Mesenchymal stem cell (in vitro differentiated cells and primary cell): ENCODE results near the gene LRRC52.

Experiments used
- DNase-seq: peaks from one replicate; pipeline ENCODE4 v3.0.0-alpha.2; 2013
- H2AFZ ChIP-seq: one replicate; pipeline ENCODE4 v1.6.1; 2013; ENCODE audit warnings: low read depth, mild to moderate bottlenecking, control low read depth, inconsistent platforms, low read length, moderate library complexity
- H2AK5ac ChIP-seq: 2 replicates; pipeline ENCODE4 v1.6.1; 2013; ENCODE audit warnings: low read length, moderate library complexity, mild to moderate bottlenecking, inconsistent platforms; ENCODE audit not compliant: severe bottlenecking
- H2BK120ac ChIP-seq: one replicate; pipeline ENCODE4 v1.6.1; 2013; ENCODE audit warnings: low read depth, mild to moderate bottlenecking, inconsistent platforms, low read length, moderate library complexity
- H2BK12ac ChIP-seq, 2 experiments: one replicate each; pipeline ENCODE4 v1.6.1; 2013; ENCODE audit warnings: inconsistent platforms in 2 of 2, low read length in 2 of 2, mild to moderate bottlenecking in 2 of 2, moderate library complexity in 2 of 2, control low read depth in 1 of 2
- H2BK15ac ChIP-seq: one replicate; pipeline ENCODE4 v1.6.1; 2013; ENCODE audit warnings: mild to moderate bottlenecking, low read depth, inconsistent platforms; ENCODE audit not compliant: poor library complexity, severe bottlenecking
- H2BK5ac ChIP-seq: 2 replicates; pipeline ENCODE4 v1.6.1; 2013; ENCODE audit warnings: low read depth, mild to moderate bottlenecking, low read length, control low read depth, inconsistent platforms; ENCODE audit not compliant: poor library complexity, severe bottlenecking
- H3K14ac ChIP-seq, 2 experiments: one replicate each; pipeline ENCODE4 v1.6.1; 2013; ENCODE audit warnings: inconsistent platforms in 2 of 2, low read length in 2 of 2, control low read depth in 1 of 2, mild to moderate bottlenecking in 1 of 2, moderate library complexity in 1 of 2
- H3K18ac ChIP-seq, 2 experiments: one replicate each; pipeline ENCODE4 v1.6.1; 2013; ENCODE audit warnings: inconsistent platforms in 2 of 2, low read length in 2 of 2, control low read depth in 1 of 2, low read depth in 1 of 2, mild to moderate bottlenecking in 1 of 2
- H3K23ac ChIP-seq, 2 experiments: one replicate each; pipeline ENCODE4 v1.6.1; 2013; ENCODE audit warnings: inconsistent platforms in 2 of 2, low read length in 2 of 2, mild to moderate bottlenecking in 2 of 2, moderate library complexity in 2 of 2, control low read depth in 1 of 2
- H3K27ac ChIP-seq: 2 replicates; pipeline ENCODE4 v1.5.1; 2013; ENCODE audit warnings: mild to moderate bottlenecking, moderate library complexity, low read length, control low read depth, inconsistent platforms; ENCODE audit not compliant: poor library complexity, severe bottlenecking
- H3K27me3 ChIP-seq, 2 experiments: 2 replicates each; pipeline versions ENCODE4 v1.6.1 to v1.7.0; 2013; ENCODE audit warnings: low read length in 2 of 2, mild to moderate bottlenecking in 2 of 2, moderate library complexity in 2 of 2, control low read depth in 1 of 2, inconsistent platforms in 1 of 2; ENCODE audit not compliant: control insufficient read depth in 1 of 2, insufficient read depth in 1 of 2
- H3K36me3 ChIP-seq, 2 experiments: 2 replicates each; pipeline versions ENCODE4 v1.6.1 to v1.7.0; 2013; ENCODE audit warnings: low read length in 2 of 2, control low read depth in 1 of 2, inconsistent platforms in 1 of 2, low read depth in 1 of 2, mild to moderate bottlenecking in 1 of 2; ENCODE audit not compliant: insufficient read depth in 2 of 2, control insufficient read depth in 1 of 2
- H3K4ac ChIP-seq, 2 experiments: one replicate each; pipeline ENCODE4 v1.6.1; 2013; ENCODE audit warnings: inconsistent platforms in 2 of 2, low read length in 2 of 2, mild to moderate bottlenecking in 2 of 2, moderate library complexity in 2 of 2, control low read depth in 1 of 2, low read depth in 1 of 2
- H3K4me1 ChIP-seq: 2 replicates; pipeline ENCODE4 v1.6.1; 2013; ENCODE audit warnings: low read depth, low read length, control low read depth; ENCODE audit not compliant: control insufficient read depth, insufficient read depth
- H3K4me2 ChIP-seq: 2 replicates; pipeline ENCODE4 v1.6.1; 2013; ENCODE audit warnings: low read length, mild to moderate bottlenecking, inconsistent platforms; ENCODE audit not compliant: poor library complexity, severe bottlenecking
- H3K4me3 ChIP-seq, 2 experiments: 2 replicates each; pipeline versions ENCODE4 v1.5.1 to v1.7.0; 2013; ENCODE audit warnings: low read length in 2 of 2, mild to moderate bottlenecking in 2 of 2, control low read depth in 1 of 2, low read depth in 1 of 2; ENCODE audit not compliant: insufficient read depth in 1 of 2
- H3K79me1 ChIP-seq: replicated peaks from 2 replicates; pipeline ENCODE4 v1.6.1; 2013; ENCODE audit warnings: mild to moderate bottlenecking, control low read depth, low read length, inconsistent platforms; ENCODE audit not compliant: poor library complexity, severe bottlenecking
- H3K9ac ChIP-seq: 2 replicates; pipeline ENCODE4 v1.7.0; 2013; ENCODE audit warnings: mild to moderate bottlenecking, low read length, moderate library complexity
- H3K9me3 ChIP-seq: 2 replicates; pipeline ENCODE4 v1.7.0; 2013; ENCODE audit warnings: mild to moderate bottlenecking, low read length; ENCODE audit not compliant: control insufficient read depth
- H4K8ac ChIP-seq: one replicate; pipeline ENCODE4 v1.6.1; 2013; ENCODE audit warnings: inconsistent platforms, mild to moderate bottlenecking, low read length, moderate library complexity
- H4K91ac ChIP-seq: one replicate; pipeline ENCODE4 v1.6.1; 2013; ENCODE audit warnings: mild to moderate bottlenecking, low read length, inconsistent platforms
- WGBS: methylation state at CpG from one replicate; pipeline ENCODE4 v1.1.7; 2013; ENCODE audit warnings: mixed read lengths; 5-methylcytosine and 5-hydroxymethylcytosine counted together

The LRRC52 gene

DNA sequence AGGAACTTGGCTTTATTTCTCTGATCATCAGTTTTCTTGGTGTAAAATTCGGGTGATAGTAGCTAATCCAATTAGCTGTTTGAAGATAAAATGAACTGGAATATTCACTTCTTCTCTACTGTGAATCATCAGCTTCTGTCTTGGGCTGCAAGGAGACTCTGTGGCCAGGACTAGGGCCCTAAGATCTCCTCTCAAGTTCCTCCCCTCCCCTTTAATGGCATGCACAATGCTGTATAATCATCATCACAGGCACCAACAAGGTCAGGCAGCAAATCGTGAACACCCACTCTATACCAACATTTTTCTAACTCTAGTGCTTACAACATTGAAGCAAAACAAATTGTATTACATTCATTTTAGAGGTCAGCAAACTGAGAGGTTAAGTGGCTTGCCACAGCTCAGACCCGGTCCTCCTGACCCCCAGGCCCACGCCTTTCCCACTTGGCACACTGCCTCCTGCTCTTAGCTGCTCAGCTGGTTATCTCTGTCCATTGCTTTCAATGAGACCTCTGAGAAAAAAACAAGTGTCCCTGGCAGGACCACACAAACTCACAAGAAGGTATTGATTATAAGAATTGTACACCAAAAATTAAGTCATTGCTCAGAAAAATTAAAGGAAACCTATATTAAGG is 31.8 kb downstream of the LRRC52 start:
- no peaks in the 10 kb centered on the region for H3K36me3 ChIP-seq
- H3K4me3 ChIP-seq = no peak overlapping the region
- H3K4me1 ChIP-seq = peaks cover 2% of the 10 kb centered on the region
- H3K4ac ChIP-seq = no peak overlapping the region
- H3K27ac ChIP-seq = no peak overlapping the region
- H3K9ac ChIP-seq = no peak overlapping the region
- peaks cover 0 to 14% of the 10 kb centered on the region in 2 experiments for H3K27me3 ChIP-seq
- no peaks in the 10 kb centered on the region for H3K9me3 ChIP-seq
- H2BK120ac ChIP-seq = no peak overlapping the region
- H3K79me1 ChIP-seq = no peaks in the 10 kb centered on the region
- no peak overlapping the region for H3K18ac ChIP-seq
- no peak for DNase-seq
- no peak overlapping the region for H2BK12ac ChIP-seq
- no peak overlapping the region for H2AFZ ChIP-seq
- no peak overlapping the region for H4K91ac ChIP-seq
- H2BK5ac ChIP-seq = no peak overlapping the region
- H3K4me2 ChIP-seq = no peak overlapping the region
- no peak overlapping the region for H4K8ac ChIP-seq
- no peak overlapping the region for H2BK15ac ChIP-seq
- H3K14ac ChIP-seq = no peak overlapping the region
- peak overlapping the region in 1 of 2 experiments; percentile 43 for H3K23ac ChIP-seq
- H2AK5ac ChIP-seq = no peak overlapping the region
- WGBS = 65% methylated on average over 3 of the region's 4 CpGs

DNA sequence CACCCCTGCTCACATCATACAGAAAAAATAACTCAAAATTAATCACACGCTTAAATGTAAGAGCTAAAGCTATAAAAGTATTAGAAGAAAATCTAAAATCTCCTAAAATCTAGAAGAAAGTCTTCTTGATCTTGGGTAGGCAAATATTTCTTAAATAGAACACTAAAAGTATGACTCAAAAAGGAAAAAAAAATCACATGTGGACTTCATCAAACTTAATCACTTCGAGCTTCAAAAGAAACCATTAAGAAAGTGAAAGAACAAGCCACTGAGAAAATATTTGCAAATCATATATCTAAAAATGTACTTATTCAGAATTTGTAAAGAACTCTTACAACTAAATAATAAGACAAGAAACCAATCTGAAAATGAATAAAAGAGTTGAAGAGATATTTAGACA is 32.7 kb downstream of the LRRC52 start:
- Histone ChIP-seq H4K8ac (no peak overlapping the region), H3K9ac (no peak overlapping the region), H2BK15ac (no peak overlapping the region), H3K36me3 (no peaks in the 10 kb centered on the region), H3K9me3 (no peaks in the 10 kb centered on the region), H3K27me3 (peaks cover 0 to 10% of the 10 kb centered on the region in 2 experiments), H2BK5ac (no peak overlapping the region), H3K18ac (no peak overlapping the region), H3K27ac (no peak overlapping the region), H3K4me3 (no peak overlapping the region), H3K4ac (no peak overlapping the region), H4K91ac (no peak overlapping the region), H2BK12ac (no peak overlapping the region), H3K4me1 (peaks cover 9% of the 10 kb centered on the region), H3K14ac (no peak overlapping the region), H3K79me1 (no peaks in the 10 kb centered on the region), H2AFZ (no peak overlapping the region), H3K23ac (no peak overlapping the region), H3K4me2 (no peak overlapping the region), H2AK5ac (no peak overlapping the region), H2BK120ac (no peak overlapping the region)
- no CpG with 5 or more reads among the region's 2 CpGs for WGBS
- no peak for DNase-seq

DNA sequence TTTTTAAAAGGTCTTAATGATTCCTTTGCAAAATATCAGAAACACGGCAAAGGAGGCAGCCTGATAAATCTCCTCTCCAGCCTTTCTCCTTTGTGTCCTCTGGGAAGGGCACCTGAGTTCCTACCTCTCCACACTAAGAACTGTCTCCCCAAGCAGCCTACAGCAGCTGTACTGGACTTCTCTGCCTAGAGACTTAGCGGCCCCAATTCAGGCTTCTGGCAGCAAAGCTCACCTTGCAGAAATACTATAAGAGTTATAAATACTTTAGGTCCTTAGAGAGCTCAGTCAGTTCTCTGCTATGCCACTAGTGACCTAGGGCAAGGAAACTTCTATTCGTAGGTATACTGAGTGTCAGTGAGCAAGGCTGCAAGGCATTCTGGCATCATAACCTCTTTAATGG is 33.9 kb downstream of the LRRC52 start:
- no peak for DNase-seq
- H2BK120ac ChIP-seq = no peak overlapping the region
- no peak overlapping the region for H3K4me3 ChIP-seq
- H3K27me3 ChIP-seq = peaks cover 0 to 8% of the 10 kb centered on the region in 2 experiments
- H3K18ac ChIP-seq = no peak overlapping the region
- no peaks in the 10 kb centered on the region for H3K36me3 ChIP-seq
- WGBS = 83% methylated on average over 3 of the region's 3 CpGs
- H2AK5ac ChIP-seq = no peak overlapping the region
- no peak overlapping the region for H3K9ac ChIP-seq
- no peaks in the 10 kb centered on the region for H3K9me3 ChIP-seq
- H2BK15ac ChIP-seq = no peak overlapping the region
- no peak overlapping the region for H2BK12ac ChIP-seq
- no peak overlapping the region for H2AFZ ChIP-seq
- H3K4ac ChIP-seq = no peak overlapping the region
- no peak overlapping the region for H3K23ac ChIP-seq
- H3K14ac ChIP-seq = no peak overlapping the region
- no peak overlapping the region for H4K91ac ChIP-seq
- H4K8ac ChIP-seq = no peak overlapping the region
- no peak overlapping the region for H3K27ac ChIP-seq
- H2BK5ac ChIP-seq = no peak overlapping the region
- no peak overlapping the region for H3K4me2 ChIP-seq
- H3K4me1 ChIP-seq = peaks cover 10% of the 10 kb centered on the region
- H3K79me1 ChIP-seq = no peaks in the 10 kb centered on the region

DNA sequence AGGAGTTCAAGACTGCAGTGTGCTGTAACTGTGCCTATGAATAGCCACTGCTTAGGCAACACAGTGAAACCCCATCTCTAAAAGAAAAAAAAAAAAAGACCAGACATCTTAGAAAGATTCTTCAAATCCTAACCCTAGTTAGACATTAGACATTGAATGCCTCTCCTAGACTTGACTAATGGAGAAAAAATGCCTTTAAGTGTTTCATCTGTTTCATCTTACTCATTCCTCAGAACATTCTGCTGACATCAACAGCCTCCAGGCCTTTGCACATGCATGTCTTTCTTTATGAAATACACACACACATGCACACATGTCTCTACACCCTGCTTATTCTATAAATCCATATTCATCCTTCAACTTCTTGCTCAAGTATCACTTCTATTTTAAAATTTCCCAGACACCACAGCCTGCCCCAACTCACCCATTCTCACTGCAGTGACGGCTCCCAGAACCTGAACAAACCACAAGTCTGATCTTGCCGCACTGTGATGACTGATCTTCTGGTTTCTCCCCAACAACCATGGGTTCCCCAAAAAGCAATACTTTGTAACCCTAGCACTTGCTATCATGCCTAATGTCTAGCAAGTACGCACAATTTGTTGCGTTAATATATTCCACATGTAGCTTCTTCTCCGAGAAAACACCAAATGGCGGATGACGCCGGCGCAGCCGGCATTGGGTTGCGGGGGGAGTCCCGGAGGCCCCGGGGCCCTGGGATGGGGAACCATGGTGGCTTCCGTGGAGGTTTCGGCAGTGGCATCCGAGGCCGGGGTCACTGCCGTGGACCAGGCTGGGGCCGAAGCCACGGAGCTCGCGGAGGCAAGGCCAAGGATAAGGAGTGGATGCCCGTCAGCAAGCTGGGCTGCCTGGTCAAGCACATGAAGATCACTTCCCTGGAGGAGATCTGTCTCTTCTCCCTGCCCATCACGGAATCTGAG is 37.4 kb downstream of the LRRC52 start:
- Histone ChIP-seq H2AK5ac (peak overlapping the region; percentile 67), H4K91ac (no peak overlapping the region), H3K27me3 (peaks cover 3 to 10% of the 10 kb centered on the region in 2 experiments), H3K79me1 (no peaks in the 10 kb centered on the region), H3K18ac (no peak overlapping the region), H3K36me3 (no peaks in the 10 kb centered on the region), H3K4me3 (no peak overlapping the region), H3K14ac (no peak overlapping the region), H2BK120ac (no peak overlapping the region), H3K23ac (no peak overlapping the region), H3K4me2 (no peak overlapping the region), H2BK5ac (peak overlapping the region; percentile 53), H2AFZ (no peak overlapping the region), H4K8ac (no peak overlapping the region), H2BK12ac (no peak overlapping the region), H3K9me3 (no peaks in the 10 kb centered on the region), H2BK15ac (no peak overlapping the region), H3K9ac (no peak overlapping the region), H3K27ac (peak overlapping the region; percentile 64), H3K4me1 (peaks cover 10% of the 10 kb centered on the region), H3K4ac (no peak overlapping the region)
- DNase-seq = peak; percentile 67
- 94% methylated on average over 24 of the region's 24 CpGs for WGBS
